GM18502 (cell line): ENCODE results near the gene ABCC5.
"Not testable (repeated sequence)": the region's sequence is repeated elsewhere in the genome, so short reads cannot be mapped to it uniquely, and the experiment has no call there.

Experiments used
- ATAC-seq: cut with Tn5 transposase; IDR thresholded peaks from one replicate; pipeline ENCODE4 v1.9.1; 2021; ENCODE audit warnings: mild to moderate bottlenecking; ENCODE audit not compliant: unreplicated experiment, poor library complexity

The ABCC5 gene

DNA sequence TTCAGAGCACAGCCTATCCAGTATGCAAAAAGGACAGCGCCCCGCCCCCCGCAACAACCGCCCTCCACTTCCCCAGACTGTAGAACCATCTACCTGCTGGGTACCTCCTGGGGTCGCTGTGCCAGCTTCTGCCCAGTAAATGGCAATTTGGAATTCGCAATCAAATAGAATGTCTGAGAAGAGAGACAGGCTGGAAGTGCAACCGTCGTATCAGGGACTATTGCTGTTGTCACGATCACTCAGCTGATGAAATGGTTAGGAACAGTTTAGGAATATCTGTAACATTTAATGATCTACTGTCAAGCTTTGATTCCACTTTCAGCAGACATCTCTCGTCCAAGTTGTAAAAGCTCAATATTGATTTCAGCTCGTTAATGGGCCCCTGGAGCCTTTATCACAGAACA is 119.7 kb downstream of the ABCC5 start:
- ATAC-seq = no peak

DNA sequence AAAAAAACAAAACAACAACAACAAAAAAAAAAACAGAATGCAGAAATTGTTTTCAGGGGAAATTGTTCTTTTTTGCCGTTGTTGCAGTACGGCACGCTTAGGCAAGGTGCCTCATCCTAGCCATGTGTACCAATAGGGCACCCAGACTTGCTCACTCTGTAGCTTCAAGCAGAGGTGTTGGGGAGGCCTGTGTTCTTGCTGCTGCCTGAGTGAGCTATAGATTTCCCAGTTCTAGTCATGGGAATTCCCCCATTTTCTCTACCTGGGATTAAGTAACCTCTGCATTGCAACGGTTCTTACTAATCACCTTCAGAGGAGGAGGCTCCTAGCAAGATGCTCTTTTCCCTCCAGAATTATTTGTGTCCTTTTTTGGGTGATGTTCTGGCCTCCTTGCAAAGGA is 120.1 kb downstream of the ABCC5 start:
- ATAC-seq = no peak

DNA sequence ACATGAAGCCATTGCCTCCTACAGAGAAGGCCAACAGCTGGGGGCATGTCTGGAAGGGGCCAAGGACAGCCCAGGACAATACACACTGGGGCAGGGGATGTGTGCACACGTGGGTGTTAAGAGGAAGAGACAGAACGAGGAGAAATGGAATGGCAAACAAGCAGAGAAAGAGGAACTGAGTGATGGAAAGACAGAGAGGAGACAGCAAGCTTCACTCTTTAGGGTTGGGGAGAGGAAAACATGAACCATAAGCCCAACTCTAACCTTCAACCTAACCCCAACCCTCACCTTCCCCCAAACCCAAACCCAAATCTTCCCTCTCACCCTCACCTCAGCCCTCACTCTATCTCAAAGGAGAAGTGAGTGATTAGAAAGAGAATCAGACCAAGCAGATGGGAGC is 121.1 kb downstream of the ABCC5 start:
- ATAC-seq = no peak

GRCh38 chr3:183896184-183896583 is 121.5 kb downstream of the ABCC5 start:
- no peak for ATAC-seq

DNA sequence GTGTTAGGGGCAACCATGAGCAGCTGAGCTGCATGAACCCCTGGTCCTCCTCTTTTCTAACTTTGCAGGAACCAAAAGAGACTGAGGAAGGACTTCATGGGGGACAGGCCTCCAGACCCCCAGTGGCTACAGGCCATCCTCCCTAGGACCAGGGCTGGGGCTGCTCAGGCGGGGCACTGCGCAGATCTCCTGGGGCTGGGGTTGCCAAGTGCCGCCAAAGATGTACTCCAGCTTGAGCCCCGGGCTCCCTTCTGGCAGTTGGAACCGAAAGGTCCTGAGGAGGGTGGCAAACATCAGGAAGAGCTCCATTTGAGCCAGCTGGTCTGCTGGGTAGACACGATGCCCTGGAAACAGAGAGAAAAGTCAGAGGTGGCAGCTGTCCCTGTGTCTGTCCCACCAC is 121.9 kb downstream of the ABCC5 start:
- ATAC-seq = no peak

DNA sequence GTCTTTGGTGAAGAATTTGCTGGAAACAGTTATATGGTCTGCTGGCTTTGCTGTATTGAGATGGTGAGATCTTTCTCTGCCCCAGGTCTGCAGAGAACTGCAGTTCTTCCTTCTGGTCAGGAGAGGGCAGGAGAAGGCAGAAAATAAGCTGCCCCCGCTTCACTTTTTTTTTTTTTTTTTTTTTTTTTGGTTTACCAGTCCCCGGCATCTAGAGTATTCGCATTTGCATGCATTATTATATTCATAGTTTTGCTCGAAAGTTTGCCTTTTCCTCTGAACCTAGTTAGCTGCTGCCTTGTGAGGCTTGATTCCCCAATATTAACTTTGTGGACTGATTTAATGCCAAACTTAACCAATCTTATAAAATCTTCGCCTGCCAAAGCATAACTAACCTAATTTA is 122.4 kb downstream of the ABCC5 start:
- ATAC-seq = no peak

- ATAC-seq = no peak
These were observed 125.0 kb downstream of the ABCC5 start for GRCh38 chr3:183892610-183893214.

DNA sequence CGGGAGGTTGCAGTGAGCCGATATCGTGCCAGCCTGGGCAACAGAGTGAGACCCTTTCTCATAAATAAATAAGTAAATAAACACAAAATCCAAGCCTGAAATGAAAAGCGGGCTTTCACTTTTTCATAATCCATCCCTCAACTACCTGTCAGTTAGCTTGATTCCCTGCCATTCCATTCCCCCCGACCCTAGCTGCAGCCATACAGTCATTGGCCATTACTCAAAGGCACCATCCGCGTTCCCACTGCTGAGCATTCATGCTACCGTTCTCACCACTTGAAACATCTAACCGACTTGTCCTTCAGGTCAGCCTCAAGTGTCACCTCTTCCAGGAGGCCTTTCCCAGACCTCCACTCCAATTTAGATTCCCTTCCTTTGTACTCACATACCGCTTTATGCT is 131.9 kb downstream of the ABCC5 start:
- ATAC-seq = no peak

- ATAC-seq = peak; percentile 100
These were observed 133.0 kb downstream of the ABCC5 start, which contains the start of gene PARL for GRCh38 chr3:183884427-183885296. Gene PARL (minus strand): TSS chr3:183884880. CDS start chr3:183884846, 34 bp downstream.

DNA sequence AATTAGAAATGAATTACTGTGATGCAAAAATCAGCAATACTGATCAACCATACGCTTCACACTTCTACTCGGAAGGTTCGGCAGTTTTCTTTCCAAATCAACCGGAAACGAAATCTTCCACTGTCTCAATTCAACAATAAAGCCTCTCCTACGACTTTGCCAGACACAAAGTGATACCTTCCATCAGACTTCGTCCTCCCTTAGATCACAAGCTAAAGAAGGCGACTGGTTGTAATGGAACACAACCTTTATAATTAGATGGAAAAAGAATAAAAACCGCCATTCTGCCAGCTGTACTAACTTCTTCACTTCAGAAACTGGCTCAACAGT is 133.6 kb downstream of the ABCC5 start:
- no peak for ATAC-seq

- ATAC-seq = no peak
These were observed 134.2 kb downstream of the ABCC5 start for GRCh38 chr3:183883291-183884096.

- no peak for ATAC-seq
These were observed 137.6 kb downstream of the ABCC5 start for GRCh38 chr3:183880121-183880520.

DNA sequence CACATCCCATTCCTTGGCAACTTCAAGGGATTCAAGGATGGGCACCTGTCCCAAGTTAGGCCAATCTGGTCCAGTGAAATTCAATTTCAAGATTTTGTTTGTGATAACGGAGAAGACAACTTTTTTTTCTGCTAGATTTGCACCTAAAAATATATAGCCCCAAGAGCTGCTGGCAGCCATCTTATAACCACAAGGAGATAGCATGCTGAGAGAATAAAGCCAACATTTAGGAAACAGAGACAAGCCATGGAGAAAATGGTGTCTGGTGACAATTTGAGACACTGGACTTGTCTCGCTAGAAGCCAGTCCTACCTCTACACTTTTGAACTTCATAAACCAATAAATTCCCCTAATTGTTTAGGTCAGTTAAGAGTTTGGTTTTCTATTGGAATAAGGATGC is 138.4 kb downstream of the ABCC5 start:
- ATAC-seq = no peak

GRCh38 chr3:183878071-183878470 is 139.6 kb downstream of the ABCC5 start:
- no peak for ATAC-seq

DNA sequence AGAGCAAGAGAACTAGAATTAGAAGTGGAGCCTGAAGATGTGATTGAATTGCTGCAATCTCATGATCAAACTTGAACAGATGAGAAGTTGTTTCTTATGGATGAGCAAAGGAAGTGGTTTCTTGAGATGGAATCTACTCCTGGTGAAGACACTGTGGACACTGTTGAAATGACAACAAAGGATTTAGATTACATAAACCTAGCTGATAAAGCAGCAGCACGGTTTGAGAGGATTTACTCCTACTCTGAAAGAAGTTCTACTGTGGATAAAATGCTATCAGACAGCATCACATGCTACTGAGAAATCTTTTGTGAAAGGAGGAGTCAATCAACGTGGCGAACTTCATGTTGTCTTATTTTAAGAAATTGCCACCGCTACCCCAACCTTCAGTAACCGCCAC is 140.5 kb downstream of the ABCC5 start:
- ATAC-seq = not testable (repeated sequence)

DNA sequence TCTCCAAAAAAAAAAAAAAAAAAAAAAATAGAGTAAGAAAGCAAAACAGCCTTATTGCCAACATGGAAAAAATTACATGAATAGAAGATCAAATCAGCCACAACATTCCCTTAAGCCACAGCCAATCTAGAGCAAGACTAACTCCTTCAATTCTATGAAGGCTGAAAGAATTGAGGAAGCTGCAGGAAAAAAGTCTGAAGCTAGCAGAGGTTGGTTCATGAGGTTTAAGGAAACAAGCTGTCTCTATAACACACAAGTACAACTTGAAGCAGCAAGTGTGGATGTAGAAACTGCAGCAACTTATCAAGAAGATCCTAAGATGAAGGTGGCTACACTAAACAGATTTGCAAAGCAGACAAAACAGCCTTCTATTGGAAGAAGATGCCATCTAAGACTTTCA is 142.3 kb downstream of the ABCC5 start:
- ATAC-seq = no peak

- ATAC-seq = no peak
These were observed 143.8 kb downstream of the ABCC5 start for GRCh38 chr3:183873914-183874313.

- ATAC-seq = no peak
These were observed 146.1 kb downstream of the ABCC5 start for GRCh38 chr3:183871541-183871940.

DNA sequence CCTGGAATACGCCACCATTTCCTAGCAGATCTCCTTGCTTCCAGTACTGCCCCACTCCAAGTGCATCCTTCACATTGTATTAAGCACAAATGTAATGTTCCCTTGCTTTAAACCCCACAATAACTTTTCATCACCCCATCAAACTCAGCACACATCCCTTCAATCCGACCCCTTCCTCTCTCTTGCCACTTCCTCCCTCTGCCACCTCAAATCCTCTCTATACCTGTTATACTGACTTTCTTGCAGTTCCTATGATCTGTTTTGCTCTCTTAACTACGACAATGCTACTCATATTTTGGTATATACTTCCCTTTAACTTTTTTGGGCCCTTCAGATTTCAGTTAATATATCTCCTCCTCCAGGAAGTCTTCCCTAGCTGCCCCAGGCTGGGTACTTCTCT is 147.1 kb downstream of the ABCC5 start:
- no peak for ATAC-seq
